K562 (cell line): ENCODE measurements around the gene MAML3. TPM values are rescaled to one million over a fixed set of nuclear protein-coding genes. Genes with fewer than 3 reads are reported as not detected.
A peak's percentile ranks its signal among the peaks of the same experiment; 100 is the strongest.

Experiments
- CREM ChIP-seq: IDR thresholded peaks from 2 replicates; pipeline ENCODE4 v1.6.1; 2014; ENCODE audit warnings: antibody characterized with exemption, low read depth
- GABPA ChIP-seq: fragments of 200-800 bp; sonication (Bioruptor generic); conservative IDR thresholded peaks from 2 replicates; pipeline ENCODE4 v1.6.1; 2016; ENCODE audit warnings: low read depth, missing genetic modification characterization, missing compliant biosample characterization
- GABPB2 ChIP-seq: fragments of 250-450 bp; sonication (Bioruptor Pico); conservative IDR thresholded peaks from 2 replicates; pipeline ENCODE4 v1.5.1; 2021; ENCODE audit warnings: mild to moderate bottlenecking
- ILK ChIP-seq: fragments of 450-650 bp; IDR thresholded peaks from 2 replicates; pipeline ENCODE4 v1.6.1; 2016; ENCODE audit warnings: missing genetic modification characterization, low read depth, mild to moderate bottlenecking, missing compliant biosample characterization, moderate library complexity, borderline replicate concordance
- PHF8 ChIP-seq: fragments of 200-600 bp; sonication (generic); IDR thresholded peaks from 2 replicates; pipeline ENCODE4 v1.6.1; 2012; ENCODE audit warnings: mixed run types, mild to moderate bottlenecking, inconsistent platforms, low read length, moderate library complexity, borderline replicate concordance
- RAD21 ChIP-seq, 2 experiments: fragments of 250-450 bp in 1 of 2; fragments of 450-650 bp in 1 of 2; sonication (Bioruptor Pico) in 1 of 2; formaldehyde crosslinking in 1 of 2; IDR thresholded peaks in 1 of 2; conservative IDR thresholded peaks in 1 of 2; 2 replicates each; pipeline versions ENCODE4 v1.4.0 to v1.8.0; 2020 to 2022; ENCODE audit warnings: mild to moderate bottlenecking in 2 of 2, moderate library complexity in 1 of 2
- TFAP4 ChIP-seq: sonication (generic); formaldehyde crosslinking; IDR thresholded peaks from 2 replicates; pipeline ENCODE4 v1.8.0; 2022; ENCODE audit warnings: missing genetic modification reagents, mild to moderate bottlenecking, moderate library complexity, borderline replicate concordance
- YY1 ChIP-seq, 3 experiments: IDR thresholded peaks; 2 replicates each; pipeline ENCODE4 v1.6.1; 2011; ENCODE audit warnings: low read length in 2 of 3, mild to moderate bottlenecking in 2 of 3, moderate library complexity in 2 of 3, borderline replicate concordance in 1 of 3, control low read depth in 1 of 3, low read depth in 1 of 3; ENCODE audit not compliant: insufficient read depth in 3 of 3, insufficient replicate concordance in 2 of 3, control insufficient read depth in 1 of 3, insufficient read length in 1 of 3; ENCODE audit errors: extremely low read depth in 1 of 3
- ZNF217 ChIP-seq: sonication (generic); formaldehyde crosslinking; IDR thresholded peaks from 2 replicates; pipeline ENCODE4 v1.8.0; 2022; ENCODE audit warnings: mild to moderate bottlenecking, missing genetic modification reagents
- ZNF239 ChIP-seq: fragments of 250-450 bp; sonication (Bioruptor Pico); IDR thresholded peaks from 2 replicates; pipeline ENCODE4 v1.4.0; 2020; ENCODE audit warnings: mild to moderate bottlenecking
- ZNF511 ChIP-seq: sonication (generic); formaldehyde crosslinking; IDR thresholded peaks from 2 replicates; pipeline ENCODE4 v1.8.0; 2022; ENCODE audit warnings: mild to moderate bottlenecking, missing genetic modification reagents
- polyA plus RNA-seq, 8 experiments: library from polyadenylated mRNA; depleted of rRNA in 4 of 8; stranded (reverse) in 5 of 8; unstranded in 3 of 8; fragments of >200 nt; fragmentation: Nextera tagmentation in 2 of 8; fragmentation: Illumina TruSeq in 1 of 8; extraction: Ambion mirVana in 2 of 8; extraction: Trizol in 1 of 8; gene quantifications; 2 replicates each; pipeline versions ENCODE4 v1.2.1 to v1.2.3, GENCODE V29; 2011 to 2014; ENCODE audit warnings: inconsistent platforms in 1 of 8, missing spikeins in 1 of 8
- total RNA-seq, 7 experiments: library from RNA; depleted of rRNA in 6 of 7; stranded (reverse); fragments of >200 nt in 6 of 7; fragmentation: Illumina TruSeq in 2 of 7; extraction: Trizol in 2 of 7; gene quantifications; 2 replicates each; pipeline versions ENCODE4 v1.2.1 to v1.2.3, GENCODE V29; 2011 to 2021; ENCODE audit warnings: low replicate concordance in 1 of 7

MAML3 gene
- total and polyA plus RNA-seq, 9 of the 15 experiments (the other 6 are each of a cell fraction or from before 2014, with no cell fraction given): 0.01 to 0.55 (median 0.25) TPM

GRCh38 chr4:140151699-140152012, 2.3 kb downstream of the MAML3 start (continued):
- TF ChIP-seq PHF8 (peak; percentile 13; the same call in 1 of the 2 replicates), GABPB2 (no peak), RAD21 (CRISPR knock-in tag; conservative IDR thresholded peaks at IDR 0.05 in 1 of 2, IDR thresholded peaks at IDR 0.05 in 1 of 2) (no peak), ZNF217 (CRISPR knock-in tag) (no peak), ZNF239 (CRISPR knock-in tag) (no peak), YY1 (IDR thresholded peaks at IDR 0.05; ENCODE audit: borderline replicate concordance in 1 of 3, control insufficient read depth in 1 of 3, extremely low read depth in 1 of 3, insufficient read depth in 3 of 3, insufficient read length in 1 of 3, insufficient replicate concordance in 2 of 3, low read depth in 1 of 3, low read length in 2 of 3) (peak in 1 of 3 experiments; percentile 36), ZNF511 (CRISPR knock-in tag) (no peak), TFAP4 (CRISPR knock-in tag) (0 out of 2 replicates have a peak, but pooled peaks have one; percentile 11), CREM (no peak), ILK (tag) (no peak), GABPA (tag) (0 out of 2 replicates have a peak, but pooled peaks have one; percentile 35)
- TF ChIP-seq, all 486 proteins: peak for 17
